ENCODE data around the gene RIPPLY3.
"Not testable (repeated sequence)": the region's sequence is repeated elsewhere in the genome, so short reads cannot be mapped to it uniquely, and the experiment has no call there.

Gene RIPPLY3

GRCh38 chr21:36981977-36982700 is 24.4 kb upstream of the RIPPLY3 start:
- no peak for DNase-seq

GRCh38 chr21:36985751-36986594 is 20.5 kb upstream of the RIPPLY3 start:
- DNase-seq: no peak

- no peak for DNase-seq
Measured at GRCh38 chr21:36987845-36988244, 18.7 kb upstream of the RIPPLY3 start.

- no peak for DNase-seq
Measured at GRCh38 chr21:36988536-36988935, 18.0 kb upstream of the RIPPLY3 start.

- not testable (repeated sequence) for DNase-seq
Measured at GRCh38 chr21:36989199-36989698, 17.3 kb upstream of the RIPPLY3 start.

GRCh38 chr21:36989699-36990507 is 16.6 kb upstream of the RIPPLY3 start:
- peak; percentile 91 for DNase-seq

GRCh38 chr21:36990508-36991205 is 15.8 kb upstream of the RIPPLY3 start:
- DNase-seq: no peak

- no peak for DNase-seq
Measured at GRCh38 chr21:36992671-36993070, 13.8 kb upstream of the RIPPLY3 start.

- DNase-seq: no peak
Measured at GRCh38 chr21:36994501-36995158, 11.9 kb upstream of the RIPPLY3 start.

- not testable (repeated sequence) for DNase-seq
Measured at GRCh38 chr21:36995285-36995684, 11.2 kb upstream of the RIPPLY3 start.

- no peak for DNase-seq
Measured at GRCh38 chr21:36999131-36999898, 7.2 kb upstream of the RIPPLY3 start.

- no peak for DNase-seq
Measured at GRCh38 chr21:37000381-37000780, 6.1 kb upstream of the RIPPLY3 start.

GRCh38 chr21:37001441-37001840 is 5.1 kb upstream of the RIPPLY3 start:
- no peak for DNase-seq

- not testable (repeated sequence) for DNase-seq
Measured at GRCh38 chr21:37002851-37003250, 3.7 kb upstream of the RIPPLY3 start.

GRCh38 chr21:37003917-37004316 is 2.6 kb upstream of the RIPPLY3 start:
- DNase-seq: not testable (repeated sequence)

GRCh38 chr21:37005548-37006485 is 685 bp upstream of the RIPPLY3 start:
- DNase-seq: no peak

- DNase-seq: peak; percentile 74
Measured at GRCh38 chr21:37008724-37009123, 2.2 kb downstream of the RIPPLY3 start.

- DNase-seq: peak; percentile 93
Measured at GRCh38 chr21:37009740-37010341, 3.3 kb downstream of the RIPPLY3 start.

GRCh38 chr21:37017951-37018679 is 11.6 kb downstream of the RIPPLY3 start:
- no peak for DNase-seq
